RWPE1 (cell line): ENCODE data around the gene RSPO1.

ENCODE experiments used
- CTCF ChIA-PET: fragments of 350-600 bp; sonication (Branson Sonifier 250); formaldehyde crosslinking; extraction: SDS; loops from one replicate; lab custom pipeline; 2021; lab: Yijun Ruan, JAX
- POLR2A ChIA-PET: fragments of 400-600 bp; formaldehyde crosslinking; extraction: SDS; loops from one replicate; lab custom pipeline; 2020; ENCODE audit warnings: antibody characterized with exemption; ENCODE audit not compliant: low non-redundant PET; lab: Yijun Ruan, JAX
- DNase-seq: peaks from one replicate; pipeline ENCODE4 v3.0.0; 2012; ENCODE audit warnings: low spot score
- H3K27ac ChIP-seq: fragments of 450-650 bp; 2 replicates; pipeline ENCODE4 v1.5.1; 2017
- TF ChIP-seq, protein P1 (sequence below): fragments of 450-650 bp; conservative IDR thresholded peaks from 2 replicates; pipeline ENCODE4 v1.5.1; 2017; ENCODE audit warnings: low read depth, mild to moderate bottlenecking

Gene RSPO1

DNA sequence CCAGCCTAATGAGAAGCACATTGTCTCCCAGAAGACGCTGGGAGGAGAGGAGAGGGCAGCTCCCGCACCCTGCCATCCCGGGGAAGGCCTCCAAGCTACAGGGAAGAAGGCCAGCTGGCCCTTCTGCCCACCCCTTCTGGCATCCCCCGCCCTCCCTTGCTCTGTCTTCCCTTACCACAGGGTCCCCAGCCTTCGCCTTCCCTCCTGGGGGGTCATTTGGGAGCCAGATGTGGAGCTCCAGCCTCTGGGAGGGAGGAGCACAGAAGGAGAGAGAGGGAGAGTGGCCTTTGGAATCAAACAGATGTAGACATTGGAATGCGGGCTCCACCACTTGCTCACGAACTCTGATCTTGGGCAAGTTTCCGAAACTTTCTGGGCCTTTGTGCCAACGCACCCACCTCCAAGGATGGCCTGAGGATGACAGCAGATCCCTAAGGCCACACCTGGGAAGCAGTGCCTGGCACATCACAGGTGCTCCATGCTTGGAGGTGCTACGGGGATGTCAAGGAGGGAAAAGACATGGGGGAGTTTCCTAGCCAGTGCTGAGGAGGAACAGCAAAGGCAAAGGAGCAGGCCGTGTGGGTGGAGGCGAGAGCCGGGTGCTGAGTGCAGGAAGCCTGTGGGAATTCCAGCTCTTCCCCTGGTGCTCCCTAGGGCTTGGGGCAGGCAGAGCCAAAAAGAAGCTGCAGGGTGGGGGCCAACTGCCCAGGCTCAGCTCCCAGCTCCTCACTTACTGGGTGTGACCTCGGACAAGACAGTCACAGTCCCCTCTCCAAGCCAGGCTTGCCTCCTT is 23.1 kb upstream of the RSPO1 start:
- ChIA-PET CTCF (no interaction called here), POLR2A (no interaction called here)
- no peak overlapping the region for H3K27ac ChIP-seq
- TF ChIP-seq, protein P1, sequence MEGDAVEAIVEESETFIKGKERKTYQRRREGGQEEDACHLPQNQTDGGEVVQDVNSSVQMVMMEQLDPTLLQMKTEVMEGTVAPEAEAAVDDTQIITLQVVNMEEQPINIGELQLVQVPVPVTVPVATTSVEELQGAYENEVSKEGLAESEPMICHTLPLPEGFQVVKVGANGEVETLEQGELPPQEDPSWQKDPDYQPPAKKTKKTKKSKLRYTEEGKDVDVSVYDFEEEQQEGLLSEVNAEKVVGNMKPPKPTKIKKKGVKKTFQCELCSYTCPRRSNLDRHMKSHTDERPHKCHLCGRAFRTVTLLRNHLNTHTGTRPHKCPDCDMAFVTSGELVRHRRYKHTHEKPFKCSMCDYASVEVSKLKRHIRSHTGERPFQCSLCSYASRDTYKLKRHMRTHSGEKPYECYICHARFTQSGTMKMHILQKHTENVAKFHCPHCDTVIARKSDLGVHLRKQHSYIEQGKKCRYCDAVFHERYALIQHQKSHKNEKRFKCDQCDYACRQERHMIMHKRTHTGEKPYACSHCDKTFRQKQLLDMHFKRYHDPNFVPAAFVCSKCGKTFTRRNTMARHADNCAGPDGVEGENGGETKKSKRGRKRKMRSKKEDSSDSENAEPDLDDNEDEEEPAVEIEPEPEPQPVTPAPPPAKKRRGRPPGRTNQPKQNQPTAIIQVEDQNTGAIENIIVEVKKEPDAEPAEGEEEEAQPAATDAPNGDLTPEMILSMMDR, result no peak
- DNase-seq, result no peak

DNA sequence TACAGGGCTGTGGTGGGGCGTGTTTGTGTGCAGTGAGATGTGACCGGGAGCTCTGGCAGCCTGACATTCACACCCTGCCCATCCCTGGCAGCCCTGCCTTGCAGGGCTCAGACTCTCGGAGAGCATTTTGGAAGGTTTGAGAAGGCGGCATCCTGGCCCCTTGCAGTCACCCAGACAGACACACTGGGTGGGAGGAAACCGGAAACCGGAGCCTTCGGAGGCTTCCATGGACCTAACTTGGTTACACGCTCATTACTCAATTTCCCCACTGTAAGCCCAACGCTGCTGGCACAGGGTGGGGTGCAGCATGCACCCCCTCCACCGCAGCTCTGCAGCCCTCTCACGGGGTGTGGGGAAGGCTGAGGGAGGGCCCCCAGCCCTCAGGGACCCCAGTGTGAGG is 22.2 kb upstream of the RSPO1 start:
- TF ChIP-seq, protein P1, result no peak
- DNase-seq, result no peak
- ChIA-PET POLR2A (no interaction called here), CTCF (no interaction called here)
- H3K27ac ChIP-seq, result no peak overlapping the region

GRCh38 chr1:37656026-37656425 is 21.3 kb upstream of the RSPO1 start:
- H3K27ac ChIP-seq, result no peak overlapping the region
- POLR2A ChIA-PET, result no interaction called here
- DNase-seq, result no peak
- TF ChIP-seq, protein P1, result no peak
- CTCF ChIA-PET, result interaction anchor here (0.6 kb wide), 1 partner anchor 53 kb away, joined by 4 read pairs; no protein-coding TSS in a partner anchor

DNA sequence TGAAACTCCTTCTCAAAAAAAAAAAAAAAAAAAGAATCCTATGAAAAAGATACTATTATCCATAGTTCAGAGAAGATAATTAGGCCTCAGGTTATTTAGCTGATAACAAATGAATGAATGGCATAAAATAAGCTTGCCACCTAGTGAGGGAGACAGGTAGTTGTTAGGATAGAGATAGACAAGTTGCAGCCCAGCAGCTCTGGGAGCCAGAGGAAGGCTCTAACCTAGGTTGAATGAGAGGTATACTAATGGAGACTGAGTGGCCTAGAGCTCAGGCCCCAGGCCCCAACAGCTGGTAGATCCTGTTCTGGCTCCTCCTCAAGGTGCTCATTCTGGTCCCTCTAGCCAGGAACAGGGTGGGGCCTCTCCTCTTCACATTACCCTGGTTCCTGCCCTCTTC is 20.6 kb upstream of the RSPO1 start:
- ChIA-PET CTCF (interaction anchor here (1.7 kb wide), 1 partner anchor 49 kb away, joined by 5 read pairs; no protein-coding TSS in a partner anchor), POLR2A (no interaction called here)
- TF ChIP-seq, protein P1, result no peak
- no peak for DNase-seq
- no peak overlapping the region for H3K27ac ChIP-seq

DNA sequence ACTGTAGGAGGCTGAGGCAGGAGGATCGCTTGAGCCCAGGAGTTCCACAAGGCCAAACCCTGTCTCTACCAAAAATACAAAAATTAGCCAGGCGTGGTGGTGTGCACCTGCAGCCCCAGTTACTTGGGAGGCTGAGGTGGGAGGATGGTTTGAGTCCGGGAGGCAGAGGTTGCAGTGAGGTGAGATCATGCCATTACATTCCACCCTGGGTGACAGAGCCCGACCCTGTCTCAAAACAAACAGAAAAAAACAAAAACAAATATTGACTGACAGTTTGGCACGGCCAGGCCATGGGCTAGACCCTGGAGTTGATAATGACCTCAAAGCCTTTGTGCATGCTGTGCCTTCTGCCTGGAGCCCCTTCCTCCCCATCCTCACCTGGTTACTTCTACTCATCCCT is 19.2 kb upstream of the RSPO1 start:
- CTCF ChIA-PET, result no interaction called here
- no peak for DNase-seq
- H3K27ac ChIP-seq, result no peak overlapping the region
- TF ChIP-seq, protein P1, result no peak
- POLR2A ChIA-PET, result no interaction called here

GRCh38 chr1:37652976-37653375 is 18.3 kb upstream of the RSPO1 start:
- no peak overlapping the region for H3K27ac ChIP-seq
- TF ChIP-seq, protein P1, result no peak
- no peak for DNase-seq
- ChIA-PET POLR2A (no interaction called here), CTCF (no interaction called here)
